Fibroblast of skin of scalp (primary cell): Measurements from ENCODE around the gene BRAT1.
A peak's percentile ranks its signal among the peaks of the same experiment; 100 is the strongest.
"Not testable (repeated sequence)": the region's sequence is repeated elsewhere in the genome, so short reads cannot be mapped to it uniquely, and the experiment has no call there.

Experiments
- DNase-seq: peaks from one replicate; pipeline ENCODE4 v3.0.0-alpha.2; 2013

BRAT1 gene

DNA sequence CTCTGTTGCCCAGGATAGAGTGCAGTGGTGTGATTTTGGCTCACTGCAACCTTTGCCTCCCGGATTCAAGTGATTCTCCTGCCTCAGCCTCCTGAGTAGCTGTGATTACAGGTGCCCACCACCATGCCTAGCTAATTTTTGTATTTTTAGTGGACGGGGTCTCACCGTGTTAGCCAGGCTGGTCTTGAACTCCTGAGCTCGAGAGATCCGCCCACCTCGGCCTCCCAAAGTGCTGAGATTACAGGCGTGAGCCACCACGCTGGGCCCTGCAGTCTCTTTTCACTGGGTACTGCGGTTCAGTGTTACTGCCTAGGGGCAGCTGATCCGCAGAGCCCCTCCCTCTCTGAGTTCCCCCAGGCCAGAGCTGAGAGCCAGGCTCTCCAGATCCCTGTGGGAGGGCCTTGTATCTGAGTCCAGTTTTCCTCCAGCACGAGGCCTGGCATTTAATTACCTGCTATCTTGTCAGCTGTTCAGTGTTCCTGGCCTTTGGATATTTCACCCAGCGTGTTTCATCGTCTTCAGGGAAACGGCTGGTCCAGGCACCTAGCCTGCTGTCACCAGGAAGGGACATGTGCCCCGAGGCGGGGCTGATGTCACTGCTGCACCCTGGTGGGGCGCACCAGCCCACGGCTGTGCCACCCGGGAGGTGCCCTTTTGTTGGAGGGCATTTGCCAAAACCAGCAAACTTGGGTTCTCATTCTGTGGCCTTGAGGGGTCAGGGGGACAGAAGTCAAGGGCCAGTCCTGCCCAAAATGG is 19.3 kb downstream of the BRAT1 start:
- not testable (repeated sequence) for DNase-seq

GRCh38 chr7:2534214-2534613 is 21.1 kb downstream of the BRAT1 start:
- DNase-seq, result not testable (repeated sequence)

- DNase-seq, result not testable (repeated sequence)
Observed at GRCh38 chr7:2533566-2533965, 21.8 kb downstream of the BRAT1 start.

- DNase-seq, result not testable (repeated sequence)
Observed at GRCh38 chr7:2532816-2533215, 22.5 kb downstream of the BRAT1 start.

DNA sequence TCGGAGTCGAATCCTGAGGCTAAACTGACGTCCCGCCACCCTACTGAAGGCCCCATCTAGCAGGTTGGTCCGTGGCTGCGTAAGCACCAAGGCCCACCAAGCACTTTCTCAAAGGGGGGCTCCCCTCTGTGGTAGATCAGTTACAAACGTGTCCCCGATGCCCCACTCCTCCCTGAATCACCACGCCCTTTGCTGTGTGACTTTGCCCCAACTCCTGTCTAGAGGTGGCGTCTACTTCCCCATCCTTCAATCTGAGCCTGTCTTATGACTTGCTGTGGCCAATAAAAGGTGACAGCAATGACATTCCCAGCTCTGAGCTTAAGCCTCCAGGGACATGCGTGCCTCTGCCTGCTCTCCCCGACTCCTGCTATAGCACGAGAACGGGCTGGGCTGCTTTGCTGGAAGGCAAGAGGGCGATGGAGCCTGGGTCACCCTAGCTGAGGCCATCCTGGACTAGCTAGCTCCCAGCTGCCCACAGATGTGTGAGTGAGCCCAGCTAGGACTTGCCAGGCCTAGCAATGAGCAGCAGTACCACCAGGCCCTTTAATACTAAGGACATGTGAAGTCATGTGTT is 23.0 kb downstream of the BRAT1 start:
- not testable (repeated sequence) for DNase-seq

- DNase-seq, result not testable (repeated sequence)
Observed at GRCh38 chr7:2531796-2532110, 23.6 kb downstream of the BRAT1 start.

DNA sequence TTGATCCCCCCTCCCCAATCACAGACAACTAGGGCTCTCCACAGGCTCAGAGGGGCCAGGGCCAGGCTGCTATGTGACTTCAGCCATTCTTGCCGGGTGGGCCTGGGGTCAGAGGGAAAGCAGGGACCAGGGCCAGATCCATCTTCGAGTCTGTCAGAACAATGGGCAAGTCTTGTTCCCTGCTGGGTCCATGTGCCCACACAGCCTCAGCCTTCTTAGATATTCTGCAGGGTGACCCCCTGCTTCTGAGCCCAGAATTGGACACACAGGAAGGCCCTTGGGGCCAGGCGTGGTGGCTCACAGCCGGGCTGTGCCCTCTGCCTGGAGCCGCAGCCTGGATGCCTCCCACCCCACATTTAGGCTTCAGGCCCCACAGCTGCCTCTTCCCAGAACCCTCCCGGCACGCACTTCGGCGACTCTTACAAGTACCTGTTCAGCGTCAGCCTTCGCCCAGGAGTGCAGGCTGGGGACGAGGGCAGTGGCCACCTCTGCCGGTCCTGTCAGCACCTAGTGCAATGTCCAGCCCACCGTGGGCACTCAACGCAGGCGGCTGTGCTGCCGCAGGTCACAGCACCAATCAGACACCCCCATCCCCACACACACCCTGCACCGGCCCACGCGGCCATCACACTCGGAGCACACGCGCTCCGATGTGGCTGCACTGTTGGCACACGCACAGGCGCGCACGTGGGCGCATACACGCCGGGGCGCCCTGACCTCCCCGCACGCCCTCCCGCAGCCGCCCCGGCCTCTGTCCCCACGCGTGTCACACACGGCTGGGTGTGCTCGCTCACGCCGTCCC is 24.1 kb downstream of the BRAT1 start:
- DNase-seq, result not testable (repeated sequence)

GRCh38 chr7:2530071-2530987 is 25.0 kb downstream of the BRAT1 start:
- no peak for DNase-seq

DNA sequence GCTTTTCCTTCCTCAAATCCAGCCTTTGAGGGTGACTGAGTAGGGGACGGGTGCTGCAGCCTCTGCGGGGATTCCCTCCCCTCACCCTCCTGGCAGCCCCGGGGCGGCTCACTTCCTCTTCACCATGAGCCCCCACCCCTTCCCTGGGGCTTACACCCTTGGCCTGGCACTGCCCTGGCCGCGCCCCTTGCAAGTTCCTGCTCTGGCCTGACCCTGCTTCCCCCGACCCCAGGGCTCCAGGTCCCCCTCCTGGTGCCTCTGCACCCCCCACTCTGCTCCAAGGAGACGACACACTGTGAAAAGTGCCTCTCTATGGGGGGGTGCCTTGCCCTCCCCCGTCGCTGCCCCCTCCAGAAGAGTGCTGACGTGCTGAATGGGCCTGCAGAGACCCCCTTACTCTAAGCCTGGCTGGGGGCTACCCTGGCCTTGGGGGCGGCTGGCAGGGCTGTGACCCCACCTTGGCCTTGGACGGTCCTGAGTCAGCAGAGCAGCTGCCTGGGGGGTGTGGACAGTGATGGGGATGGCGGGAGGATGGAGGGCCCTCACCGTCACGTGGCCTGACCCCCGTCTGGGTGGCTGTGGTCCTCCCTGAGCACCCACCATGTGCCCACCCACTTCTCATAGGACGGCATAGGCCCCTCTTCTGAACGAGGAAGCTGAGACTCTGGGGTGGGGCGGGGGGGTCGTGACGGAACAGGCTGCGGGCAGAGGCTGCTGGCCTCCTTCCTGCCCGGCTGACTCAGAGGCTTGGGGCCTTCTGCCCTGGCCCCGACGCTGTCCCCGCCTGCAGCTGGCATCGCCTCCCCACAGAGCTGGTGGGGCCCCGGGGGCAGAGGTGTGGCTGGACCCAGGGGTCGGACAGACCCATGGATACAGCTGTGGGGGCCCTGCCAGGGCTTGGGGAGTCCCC is 25.9 kb downstream of the BRAT1 start:
- DNase-seq, result no peak

GRCh38 chr7:2528481-2529095 is 26.7 kb downstream of the BRAT1 start:
- DNase-seq, result no peak

DNA sequence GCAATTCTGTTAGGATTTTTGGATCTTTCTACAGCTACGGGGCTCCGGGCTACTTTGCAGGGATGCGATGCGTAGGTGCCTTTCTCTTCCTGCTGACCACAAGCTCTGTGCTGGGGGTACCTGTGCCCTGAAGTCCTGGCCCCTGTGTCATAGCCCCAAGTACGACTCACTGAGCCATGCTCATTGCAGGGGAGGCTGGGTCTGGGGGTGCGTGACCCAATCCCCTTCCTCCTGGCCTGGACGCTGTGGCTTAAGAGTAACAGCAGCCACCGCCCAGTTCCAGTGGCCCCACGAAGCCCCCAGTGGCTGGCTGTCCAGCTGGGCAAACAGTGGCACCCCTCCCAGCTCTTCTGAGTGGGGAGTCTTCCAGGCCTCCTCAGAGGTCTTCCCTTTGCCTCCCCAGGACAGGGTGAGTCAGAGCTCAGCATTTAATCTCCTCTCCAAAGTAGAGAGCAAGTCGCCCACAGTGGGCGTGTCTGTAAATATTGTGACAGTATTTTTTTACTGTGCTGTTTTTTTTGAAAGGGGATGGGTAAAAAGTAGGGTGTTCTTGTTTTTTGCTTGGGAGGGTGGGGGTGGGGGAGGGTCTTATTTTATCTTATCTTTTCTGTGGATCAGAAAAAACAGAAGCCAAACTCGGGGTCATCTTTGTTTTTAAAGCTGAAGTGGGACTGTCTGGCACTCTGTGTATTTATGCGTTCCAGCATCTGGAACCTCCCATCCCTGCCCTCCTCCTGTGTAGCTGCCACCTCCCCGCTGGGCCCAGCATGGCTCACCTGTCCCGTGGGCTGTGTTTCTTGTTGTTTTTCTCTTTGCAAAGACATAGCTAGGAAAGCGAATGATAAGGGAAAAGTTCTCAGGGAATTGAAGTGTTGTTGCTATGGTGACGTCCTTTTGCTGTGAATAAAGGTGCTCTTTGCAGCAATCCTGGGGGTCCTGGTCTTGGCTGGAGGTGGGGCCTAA is 27.5 kb downstream of the BRAT1 start:
- peak; percentile 74 for DNase-seq

DNA sequence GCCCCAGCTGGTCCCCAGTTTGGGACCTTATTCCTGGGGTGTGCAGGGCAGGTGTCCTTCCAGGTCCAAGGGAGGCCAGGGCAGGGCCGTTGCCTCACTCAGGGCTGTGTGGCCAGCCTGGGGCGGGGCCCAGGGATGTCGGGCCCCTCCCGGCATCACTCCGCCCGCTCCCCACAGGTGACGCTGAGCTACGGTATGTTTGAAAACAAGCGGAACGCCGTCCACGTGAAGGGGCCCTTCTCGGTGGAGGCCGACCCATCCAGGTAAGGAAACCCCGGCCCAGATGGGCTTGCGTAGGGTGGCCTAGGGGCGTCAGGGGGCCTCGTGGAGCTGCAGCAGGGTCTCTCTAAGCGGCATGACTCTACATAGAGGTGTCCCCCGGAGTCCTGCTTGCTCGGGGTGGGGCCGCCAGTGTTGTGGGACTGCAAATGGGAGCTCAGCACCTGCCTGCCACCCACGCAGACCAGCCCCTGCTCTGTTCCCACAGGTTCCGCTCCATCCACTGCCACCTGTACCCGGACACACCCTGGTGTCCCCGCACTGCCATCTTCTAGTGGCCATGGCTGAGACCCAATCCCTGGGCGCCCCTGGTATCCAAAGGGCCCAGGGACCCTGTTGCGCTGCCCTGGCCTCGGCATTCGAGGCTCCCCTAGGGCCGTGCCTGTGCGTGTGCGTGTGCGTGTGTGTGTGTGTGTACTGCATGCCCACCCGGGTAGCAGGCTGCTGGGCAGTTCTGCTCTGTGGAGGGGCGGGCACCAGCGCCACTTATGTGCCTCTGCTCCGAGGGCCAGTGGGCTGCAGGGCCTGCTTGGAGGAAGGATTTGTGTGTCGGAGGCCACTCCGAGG is 28.4 kb downstream of the BRAT1 start:
- DNase-seq, result no peak

DNA sequence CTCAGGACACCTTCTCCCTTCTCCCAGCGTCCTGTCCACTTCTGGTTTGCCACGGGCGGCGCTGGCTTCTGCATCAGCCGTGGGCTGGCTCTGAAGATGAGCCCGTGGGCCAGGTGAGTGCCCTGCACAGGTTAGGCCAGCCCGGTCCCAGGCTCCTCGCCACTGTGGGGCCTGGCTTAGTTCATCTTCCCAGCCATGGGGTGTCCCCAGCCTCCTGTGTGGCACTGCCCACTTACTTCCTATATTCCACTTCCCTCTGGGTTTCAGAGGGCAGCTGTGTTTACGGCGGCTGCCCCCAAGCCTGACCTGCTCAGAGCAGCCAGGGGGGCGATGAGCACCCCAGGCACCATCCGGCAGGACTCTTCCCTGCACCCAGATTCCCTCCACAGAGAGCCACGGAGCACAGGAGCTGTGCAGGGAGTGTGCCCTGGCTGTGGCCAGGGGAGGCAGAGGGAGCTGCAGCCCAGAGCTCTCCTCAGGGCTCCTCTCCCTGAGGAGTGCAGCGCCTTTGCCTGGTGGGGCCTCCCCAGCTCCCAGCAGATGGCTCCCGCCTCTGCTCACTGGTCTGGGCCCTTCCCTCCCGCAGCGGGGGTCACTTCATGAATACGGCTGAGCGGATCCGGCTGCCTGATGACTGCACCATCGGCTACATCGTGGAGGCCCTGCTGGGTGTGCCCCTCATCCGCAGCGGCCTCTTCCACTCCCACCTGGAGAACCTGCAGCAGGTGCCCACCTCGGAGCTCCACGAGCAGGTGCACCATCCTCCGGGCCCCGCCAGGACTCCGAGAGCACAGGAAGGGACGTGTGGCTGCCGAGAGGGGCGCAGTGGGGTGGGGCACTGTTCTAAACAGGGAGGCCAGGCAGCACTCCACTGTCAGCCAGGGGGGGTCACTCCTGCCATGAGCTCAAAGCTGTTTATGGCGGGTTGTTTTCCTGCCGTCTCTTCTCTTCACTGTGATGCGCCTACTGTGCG is 29.4 kb downstream of the BRAT1 start:
- DNase-seq, result no peak

GRCh38 chr7:2524808-2525657 is 30.3 kb downstream of the BRAT1 start:
- DNase-seq, result no peak

DNA sequence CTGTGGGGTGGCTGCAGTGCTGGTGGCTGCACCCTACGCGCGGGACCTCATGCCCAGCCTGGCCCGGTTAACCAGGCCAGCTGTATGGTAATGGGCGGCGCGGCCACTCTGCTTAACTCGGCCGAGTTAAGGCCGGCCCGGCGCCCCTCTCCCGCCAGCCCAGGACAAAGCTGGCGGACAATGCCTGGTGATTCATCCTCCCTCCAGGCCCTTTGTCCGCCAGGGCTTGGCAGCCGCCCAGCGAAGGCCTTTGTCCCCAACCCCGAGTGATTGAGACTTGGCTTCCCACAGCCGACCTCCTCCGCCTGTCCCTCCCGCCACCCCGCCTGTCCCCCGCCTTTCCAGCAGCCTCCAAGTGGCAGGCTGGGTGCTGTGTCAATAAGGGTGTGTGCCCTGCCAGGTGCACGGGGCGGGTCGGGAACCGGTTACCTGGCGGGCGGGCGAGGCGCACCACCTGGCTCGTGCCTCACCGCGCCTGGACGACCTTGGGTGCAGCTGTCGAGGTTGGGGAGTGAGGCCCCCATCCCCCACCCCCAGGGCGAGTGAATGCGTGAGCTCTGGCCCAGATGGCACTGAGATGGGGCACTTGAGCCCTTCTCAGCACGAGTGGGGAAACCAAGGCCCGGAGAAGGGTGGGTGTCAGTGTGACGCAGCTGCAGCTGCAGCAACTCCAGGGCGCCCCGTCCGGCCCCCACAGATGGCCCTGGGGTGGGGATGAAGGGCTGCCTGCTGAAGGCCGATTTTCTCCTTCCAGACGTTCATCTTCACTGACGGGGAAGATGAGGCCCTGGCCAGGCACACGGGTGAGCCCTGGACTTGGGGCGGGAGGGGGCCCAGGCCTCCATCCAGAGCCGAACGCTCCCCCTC is 31.1 kb downstream of the BRAT1 start:
- peak; percentile 47 for DNase-seq
